ACHN (cell line): ENCODE data around the gene UNC5B.

Experiments used
- DNase-seq: peaks from one replicate; pipeline ENCODE4 v3.0.0-alpha.2; 2015
- in situ Hi-C: cut with HindIII; loops from 2 replicates; pipeline ENCODE4 v1.10.0; 2017; ENCODE audit warnings: low sequenced_read_pairs, low pct_ligation_motif_present, low pct_unique_long_range_greater_than_20kb

The UNC5B gene

DNA sequence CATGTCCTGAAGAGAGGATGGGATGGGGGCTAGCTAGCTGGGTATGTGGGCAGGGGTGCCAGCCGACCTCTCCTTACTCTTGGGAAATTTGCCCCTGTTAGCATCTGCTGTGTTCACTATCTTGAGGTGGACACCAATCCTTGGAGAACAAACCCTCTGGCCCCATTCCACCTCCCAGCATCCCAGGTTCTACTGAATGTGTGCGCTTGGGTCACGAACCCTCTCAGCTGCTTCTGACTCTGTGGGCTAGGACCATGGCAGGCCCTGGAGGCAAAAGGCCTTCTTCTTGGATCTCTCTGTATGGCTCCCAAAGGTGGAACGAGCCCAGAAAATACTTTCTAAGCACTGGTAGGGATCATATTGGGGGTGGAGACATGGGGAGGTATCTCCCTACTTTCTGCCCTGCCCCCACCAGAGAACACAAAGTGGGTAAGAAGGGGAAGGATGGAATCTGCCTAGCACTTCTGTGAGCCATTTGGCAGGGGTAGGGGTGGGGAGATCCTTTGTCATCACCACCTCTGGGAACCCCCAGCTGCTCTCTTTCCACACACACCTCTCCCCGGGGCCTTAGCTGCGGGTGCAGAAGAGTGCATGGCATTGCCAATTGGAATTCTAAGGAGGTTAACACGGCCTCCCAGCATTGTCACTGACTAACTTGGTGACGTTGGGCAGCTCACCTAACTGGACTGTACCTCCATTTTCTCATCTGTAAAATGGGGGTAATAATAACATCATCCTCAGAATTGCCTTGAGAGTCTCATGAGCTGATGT lies 7.7 kb downstream of the UNC5B start:
- in situ Hi-C loops, result no loop called here
- DNase-seq, result no peak

DNA sequence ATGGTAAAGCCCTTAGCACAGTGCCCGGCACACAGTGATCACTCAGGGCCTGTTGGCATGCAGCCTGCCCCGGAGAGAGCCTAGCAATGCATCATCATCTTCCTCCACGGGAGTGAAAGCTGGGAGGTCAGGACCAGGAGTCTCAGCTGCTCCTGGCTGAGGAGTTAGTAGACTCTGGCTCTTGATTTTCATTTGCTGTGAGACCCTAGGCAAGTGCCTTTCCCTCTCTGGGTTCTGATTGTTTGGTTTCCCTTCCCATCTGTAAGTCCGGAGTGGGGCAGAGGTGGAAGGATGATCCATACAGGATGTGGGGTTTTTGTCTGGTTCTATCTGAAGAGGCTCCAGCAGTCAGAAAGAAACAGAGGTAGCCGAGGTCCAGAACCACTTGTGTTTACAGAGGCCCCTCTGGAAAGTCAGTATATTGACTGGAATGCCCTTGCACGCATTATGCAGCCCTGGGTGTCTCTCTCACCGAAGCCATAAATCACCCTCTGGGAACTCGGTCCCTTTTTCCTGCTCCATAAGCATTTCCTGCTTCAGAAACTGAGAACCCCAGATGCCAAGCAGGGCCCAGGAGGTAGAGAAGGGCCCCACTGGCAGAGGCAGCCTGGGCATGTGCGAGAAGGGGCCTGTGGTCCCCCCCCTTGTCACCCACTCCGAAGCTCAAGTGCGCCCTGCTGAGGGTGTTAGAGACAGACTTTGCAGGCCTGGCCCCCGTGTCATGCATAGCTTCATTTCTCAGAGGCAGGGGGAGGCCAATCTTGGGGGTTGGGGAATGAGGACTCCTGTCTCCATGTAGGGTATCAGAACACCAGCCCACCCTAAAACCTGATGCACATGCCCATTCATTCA lies 8.5 kb downstream of the UNC5B start:
- no peak for DNase-seq

DNA sequence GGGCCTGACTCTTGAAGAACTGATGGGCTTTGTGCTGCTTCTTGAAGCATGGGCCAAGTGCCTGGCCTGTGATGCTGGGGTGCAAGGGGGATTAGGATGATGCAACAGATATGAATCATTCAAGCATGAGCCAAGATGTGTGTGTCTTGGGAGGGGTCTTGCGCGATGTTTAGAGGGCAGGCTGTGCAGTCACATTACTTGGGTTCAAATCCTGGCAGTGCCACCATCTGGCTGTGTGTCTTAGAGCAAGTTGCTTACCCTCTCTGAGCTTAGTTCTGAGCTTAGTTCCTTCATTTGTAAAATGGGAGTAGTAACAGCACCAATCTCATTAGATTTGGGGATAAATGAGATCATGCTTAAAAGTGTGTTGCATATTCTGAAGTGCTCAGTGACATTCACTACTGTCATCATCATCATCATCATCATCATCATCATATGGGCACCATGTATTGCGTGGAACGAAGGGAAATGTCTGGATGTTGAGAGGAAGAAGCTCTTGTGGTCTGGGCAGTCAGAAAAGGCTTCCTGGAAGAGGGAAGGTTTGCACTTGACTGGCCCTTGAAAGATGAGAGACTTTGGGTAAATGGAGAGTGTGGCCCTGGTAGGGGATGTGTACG lies 9.3 kb downstream of the UNC5B start:
- in situ Hi-C loops, result no loop called here
- DNase-seq, result no peak

More for the DNA sequence above, 8.5 kb downstream of the UNC5B start:
- in situ Hi-C loops, result no loop called here

DNA sequence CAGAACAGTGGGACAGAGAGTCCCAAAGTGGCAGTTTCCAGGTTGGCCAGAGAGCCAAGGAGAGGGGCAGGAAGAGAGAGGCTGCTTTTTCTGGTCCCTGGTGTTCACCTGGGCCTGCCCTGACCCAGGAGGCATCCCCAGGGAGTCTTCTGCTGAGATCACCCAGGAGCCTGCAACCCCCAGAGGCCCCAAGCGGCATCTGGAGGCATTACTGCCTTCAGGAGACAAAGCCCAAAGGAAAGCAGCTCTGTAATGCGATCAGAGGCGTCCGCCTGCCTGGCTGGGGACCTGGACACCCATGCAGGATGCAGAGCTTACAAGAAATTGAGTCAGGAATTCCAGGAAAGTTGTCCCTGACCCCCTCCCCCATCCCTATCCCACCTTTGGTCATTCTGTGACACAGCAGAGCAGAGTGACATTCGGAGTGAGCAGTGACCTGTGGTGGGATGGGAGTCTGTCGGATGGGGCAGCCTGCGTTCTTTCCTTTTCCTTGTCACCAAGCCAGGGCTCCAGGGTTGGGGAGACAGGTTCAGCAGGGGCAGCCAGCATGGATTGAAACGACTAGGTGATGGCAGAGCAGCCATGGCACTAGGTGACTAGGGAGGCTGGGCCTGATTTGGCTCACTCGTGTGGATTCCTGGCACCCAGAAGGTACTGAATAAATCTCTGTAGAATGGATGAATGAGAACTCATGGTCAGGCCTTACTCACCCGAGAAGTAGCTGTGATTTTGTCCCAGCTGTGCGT lies 10.4 kb downstream of the UNC5B start:
- no peak for DNase-seq
- in situ Hi-C loops, result no loop called here

DNA sequence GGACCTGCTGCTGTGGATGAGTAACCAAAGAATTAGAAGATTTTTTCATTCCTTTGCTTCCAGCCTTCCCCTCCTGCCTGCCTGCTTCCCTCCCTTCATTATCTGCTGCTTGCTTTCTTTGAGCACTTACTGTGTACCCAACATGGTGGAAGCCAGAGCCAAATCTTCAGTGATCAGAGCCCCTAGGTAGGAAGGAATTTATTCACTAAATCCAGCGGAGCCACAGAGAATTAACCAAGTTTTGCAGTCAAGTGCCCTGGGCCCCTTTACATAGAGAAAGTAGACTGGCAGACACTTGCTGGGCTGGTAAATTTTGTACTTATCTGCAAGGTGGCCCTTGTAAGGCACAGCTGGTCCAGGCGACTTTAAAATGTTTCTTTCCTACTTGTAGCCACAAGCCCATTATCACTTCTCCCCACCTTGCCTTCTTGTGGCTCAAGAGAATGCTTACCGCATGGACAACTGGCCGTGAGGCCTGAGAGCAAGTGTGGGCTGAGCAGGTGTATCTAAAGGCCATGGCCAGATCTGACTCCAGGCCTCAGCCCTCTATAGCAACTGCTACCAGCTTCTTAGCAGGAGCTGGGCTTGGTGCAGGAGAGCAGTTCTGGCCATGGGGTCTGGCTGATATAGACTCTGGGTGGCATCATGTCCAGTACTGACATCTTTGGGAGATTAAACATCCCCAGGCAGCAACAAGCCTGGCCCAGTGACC lies 11.1 kb downstream of the UNC5B start:
- DNase-seq, result no peak
- in situ Hi-C loops, result no loop called here

DNA sequence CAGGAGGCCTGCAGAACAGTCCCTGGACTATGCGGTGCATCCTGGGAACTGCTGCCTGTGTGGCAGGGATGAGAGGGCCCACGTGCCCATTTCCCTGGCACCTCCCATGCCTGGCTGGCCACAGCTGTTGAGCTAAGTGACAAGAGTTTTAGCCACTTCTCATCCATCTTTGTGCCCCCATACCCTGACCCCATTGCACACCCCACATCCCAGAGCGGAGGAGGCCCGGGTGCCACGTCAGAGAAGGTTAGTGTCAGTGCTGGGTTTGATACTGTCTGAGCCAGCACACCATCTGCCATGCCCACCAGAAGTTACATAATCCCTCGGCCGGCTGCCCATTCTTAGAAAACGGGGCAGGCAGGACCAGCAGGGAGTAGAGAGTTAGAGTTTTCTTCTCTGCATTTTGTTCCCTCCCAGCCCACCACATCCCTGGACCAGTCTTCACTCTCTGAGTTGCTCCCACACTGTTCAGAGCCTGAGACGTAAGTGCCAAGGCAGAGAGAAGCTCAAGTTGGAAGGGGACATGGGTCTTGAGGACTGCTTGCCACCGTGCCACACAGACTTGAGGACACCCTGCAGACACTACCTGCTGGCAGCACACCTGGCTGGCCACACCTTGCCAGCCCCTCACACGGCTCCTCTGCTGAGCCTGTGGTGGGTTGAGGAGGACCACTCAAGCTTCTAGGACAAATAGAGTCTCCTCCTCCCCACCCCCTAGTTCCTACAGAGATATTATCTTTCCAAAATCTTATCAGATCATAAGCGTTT lies 13.1 kb downstream of the UNC5B start:
- in situ Hi-C loops, result no loop called here
- no peak for DNase-seq

DNA sequence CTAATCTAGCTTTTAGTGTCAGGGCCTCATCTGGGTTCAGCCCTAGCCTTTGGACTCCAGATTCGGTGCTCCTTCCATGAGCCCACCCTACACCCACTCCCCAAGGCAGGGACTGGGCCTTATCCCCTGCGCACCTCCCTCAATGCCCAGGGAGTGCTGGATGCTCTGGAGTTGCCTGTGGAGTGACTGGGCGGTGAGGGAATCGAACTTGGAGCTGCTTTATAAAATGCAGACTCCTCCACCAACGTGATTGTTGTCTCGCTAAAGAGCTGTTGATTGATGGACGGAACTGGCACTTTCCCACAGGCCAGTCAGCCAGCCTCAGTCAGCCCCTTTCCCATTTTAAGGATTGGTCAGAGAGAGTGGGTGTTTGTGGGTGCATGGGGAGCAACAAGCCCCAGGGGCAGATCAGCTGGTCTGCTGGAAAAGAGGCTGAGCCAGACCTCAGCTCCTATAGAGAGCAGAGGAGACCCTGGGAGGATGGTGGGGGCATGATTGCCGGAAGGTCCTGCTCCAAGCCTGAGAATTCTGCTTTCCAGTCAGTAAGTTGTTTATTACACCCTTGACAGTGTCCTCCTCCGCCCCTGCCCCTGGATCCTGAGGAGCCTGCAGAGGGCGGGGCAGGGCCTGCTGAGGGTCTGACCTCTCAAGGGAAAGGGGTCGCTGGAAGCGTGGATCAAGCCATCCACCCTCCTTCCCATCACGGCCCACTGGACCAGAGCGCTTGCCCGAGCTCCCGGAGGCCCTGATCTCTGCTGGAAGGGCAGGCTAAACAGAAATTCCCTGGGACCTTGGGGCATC lies 16.7 kb downstream of the UNC5B start:
- DNase-seq, result no peak
- in situ Hi-C loops, result no loop called here

DNA sequence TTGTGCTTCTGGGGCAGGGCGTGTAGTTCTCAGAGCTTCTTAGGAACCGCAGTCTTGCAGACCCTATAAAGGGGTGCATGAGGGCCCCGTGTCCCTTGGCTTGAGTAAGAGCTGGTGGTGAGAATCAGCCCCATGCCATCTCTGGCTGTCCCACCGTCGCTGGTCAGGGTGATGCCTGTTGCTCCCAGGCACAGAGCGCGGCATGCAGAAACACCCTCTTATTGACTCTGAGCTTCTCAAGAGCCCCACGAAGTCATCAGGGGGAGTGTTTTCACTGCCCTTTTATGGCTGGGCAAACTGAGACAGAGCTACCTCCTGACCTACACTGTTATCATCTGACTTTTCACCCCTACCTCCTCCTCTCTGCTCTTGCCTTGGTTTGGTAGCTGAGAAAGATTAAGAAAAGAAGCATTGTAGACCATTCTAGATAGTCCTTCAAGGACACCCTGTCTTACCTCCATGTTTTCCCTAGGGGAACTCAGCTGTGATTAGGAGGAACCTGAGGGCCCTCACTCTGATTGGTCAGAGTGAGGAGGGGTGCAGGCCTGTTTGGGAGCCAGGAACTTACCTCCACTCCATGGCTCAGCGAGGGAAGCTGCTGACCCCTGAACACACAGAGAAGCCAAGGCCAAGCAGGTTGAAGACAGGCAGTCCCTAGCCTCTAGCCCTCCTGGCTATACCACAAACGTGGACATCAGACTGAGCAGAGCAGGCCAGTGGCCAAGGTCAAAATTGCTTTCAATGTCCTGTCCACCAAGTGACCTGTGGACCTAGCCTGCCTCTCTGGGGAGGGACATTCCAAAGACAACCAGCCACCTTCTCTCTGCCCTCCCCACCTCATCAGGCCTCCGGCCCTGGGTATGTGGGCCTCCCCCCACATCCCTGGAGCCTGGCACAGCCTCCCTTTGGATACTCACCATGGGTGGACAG lies 17.6 kb downstream of the UNC5B start:
- DNase-seq, result no peak
- in situ Hi-C loops, result no loop called here

DNA sequence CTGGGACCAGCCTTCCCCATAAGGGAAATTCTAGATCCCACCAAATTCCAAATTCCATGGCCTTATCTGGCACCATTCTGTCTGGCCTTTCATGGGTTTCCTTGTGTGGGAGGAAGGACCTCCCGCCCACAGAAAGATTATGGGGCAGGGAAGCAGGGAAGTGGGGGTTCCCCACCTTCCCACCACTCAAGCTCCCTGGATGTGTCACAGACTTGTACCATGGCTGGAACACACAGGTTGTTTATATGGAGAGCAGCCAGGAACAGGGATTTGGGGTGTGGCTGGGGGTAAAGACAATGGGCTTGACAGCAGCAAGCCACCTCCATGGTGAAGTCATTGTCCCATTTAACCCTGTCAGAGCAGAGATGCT lies 18.3 kb downstream of the UNC5B start:
- DNase-seq, result no peak
- in situ Hi-C loops, result no loop called here

DNA sequence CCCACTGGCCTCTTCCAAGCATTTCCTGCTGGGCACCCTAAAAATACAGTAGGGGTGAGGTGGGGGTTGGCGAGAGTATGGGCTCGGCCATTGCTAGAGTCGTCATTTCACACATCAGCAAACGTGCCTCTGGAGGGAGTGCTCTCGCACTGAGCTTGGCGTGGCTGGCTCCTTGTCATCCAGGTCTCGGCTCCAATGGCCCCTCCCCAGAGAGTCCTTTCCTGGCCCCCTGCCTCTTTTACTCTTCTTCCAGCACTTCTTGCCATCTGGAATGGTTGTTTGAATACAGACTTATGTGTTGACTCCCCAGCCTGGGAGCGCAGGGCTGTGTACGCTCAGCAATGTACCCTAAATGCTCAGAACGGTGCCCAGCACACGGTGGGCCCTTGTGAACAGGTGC lies 18.8 kb downstream of the UNC5B start:
- in situ Hi-C loops, result no loop called here
- DNase-seq, result no peak

DNA sequence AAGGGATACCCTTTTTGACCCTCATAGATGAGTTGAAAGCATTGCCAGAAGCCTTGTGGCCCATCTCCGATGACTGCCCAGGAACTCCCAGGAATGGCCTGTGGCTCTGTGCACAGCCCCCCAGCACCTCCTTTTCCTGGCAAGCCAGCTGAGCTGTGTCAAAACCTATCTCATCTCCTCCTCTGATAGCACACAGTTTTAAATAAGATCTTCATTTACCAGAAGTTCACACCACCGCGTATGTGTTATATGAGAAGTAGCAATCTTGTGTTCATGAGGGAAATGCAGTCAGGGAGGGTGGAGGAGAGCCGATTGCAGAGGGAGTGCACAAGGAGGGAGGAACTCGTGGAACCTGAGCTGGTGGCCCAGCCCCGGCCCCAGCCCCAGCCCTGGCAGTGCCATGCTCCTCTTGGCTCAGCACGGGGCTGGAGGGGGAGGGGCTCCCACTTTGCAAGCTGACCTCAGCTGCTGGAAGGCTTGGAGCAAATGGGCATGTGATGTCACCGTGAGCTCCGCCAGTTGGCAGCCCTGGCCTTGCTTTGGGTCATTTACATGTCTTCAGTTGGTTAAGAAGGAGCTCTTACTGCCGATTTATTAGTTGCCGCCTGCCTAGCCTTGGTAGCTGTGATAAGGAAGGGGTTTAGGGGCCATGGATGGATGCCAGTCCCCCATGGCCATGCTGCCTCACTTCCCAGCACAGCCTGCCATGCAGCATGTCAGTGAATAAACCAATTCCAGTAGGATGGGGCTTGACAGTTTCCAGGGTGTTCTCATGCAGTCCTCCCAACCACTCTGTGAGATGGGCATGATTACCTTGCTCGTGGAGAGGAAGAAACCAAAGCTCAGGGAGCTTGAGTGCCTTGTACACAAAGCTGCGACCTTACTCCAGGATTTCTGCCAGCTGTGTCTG lies 20.0 kb downstream of the UNC5B start:
- in situ Hi-C loops, result no loop called here
- DNase-seq, result no peak

DNA sequence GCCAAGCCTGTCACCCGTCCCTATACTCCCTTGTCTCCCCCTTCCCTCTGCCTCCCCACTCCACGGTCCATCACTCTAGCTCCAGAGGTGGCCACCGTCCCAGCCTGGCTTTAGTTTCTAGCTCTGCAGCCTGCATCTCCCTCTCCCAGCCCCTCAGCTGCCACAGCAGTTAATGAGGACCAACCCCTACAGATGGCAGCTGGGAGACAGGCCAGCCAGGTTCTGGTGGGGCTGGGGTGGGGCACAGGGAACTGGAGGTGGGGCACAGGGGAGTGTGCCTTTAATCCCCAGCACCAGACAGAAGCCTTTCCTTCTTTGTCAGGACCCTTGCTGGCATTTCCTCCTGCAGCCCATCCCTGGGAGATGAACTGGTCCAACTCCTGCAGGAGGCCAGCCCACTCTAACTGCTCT lies 21.1 kb downstream of the UNC5B start:
- no peak for DNase-seq
- in situ Hi-C loops, result no loop called here

DNA sequence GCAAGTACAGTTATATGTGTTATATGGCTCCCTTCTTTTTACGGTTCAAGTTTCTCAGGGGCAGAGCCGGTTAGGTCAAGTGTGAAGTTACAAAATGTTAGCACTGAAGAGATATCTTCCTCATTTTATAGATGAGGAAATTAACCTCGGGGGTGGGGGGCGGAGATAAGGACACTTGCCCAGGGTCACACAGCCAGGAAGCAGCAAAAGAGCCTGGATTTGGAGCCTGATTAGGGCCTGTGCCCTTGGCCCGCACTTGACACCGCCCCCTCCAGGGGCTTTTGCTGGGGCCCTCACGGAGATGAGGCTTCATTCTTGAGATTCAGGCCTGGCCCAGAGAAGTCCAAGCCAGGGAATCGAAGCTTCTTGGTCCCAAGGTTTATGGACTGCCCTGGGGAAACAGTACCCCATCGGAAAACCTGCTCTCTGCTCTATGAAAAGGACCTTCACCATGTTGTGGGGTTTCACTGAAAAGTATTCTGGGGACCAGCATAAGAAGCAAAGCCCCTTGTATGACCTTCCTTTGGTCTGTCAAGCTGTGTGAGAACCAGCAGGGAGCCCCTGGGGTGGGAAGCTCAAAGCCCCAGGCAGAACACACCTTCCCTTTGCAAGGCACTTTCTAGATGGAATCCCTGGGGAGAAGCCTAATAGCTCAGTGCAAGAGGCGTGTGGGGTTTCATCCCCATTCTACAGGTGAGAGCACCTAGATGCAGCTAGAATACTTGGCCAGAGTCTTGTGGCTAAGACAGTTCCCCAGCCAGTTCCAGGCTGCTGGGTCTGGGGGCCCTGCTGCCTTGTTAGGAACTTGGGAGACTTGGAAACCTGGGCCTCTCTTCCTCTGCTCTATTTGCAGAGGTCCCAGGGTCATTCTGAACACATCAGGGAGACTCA lies 21.9 kb downstream of the UNC5B start:
- in situ Hi-C loops, result no loop called here
- DNase-seq, result no peak

DNA sequence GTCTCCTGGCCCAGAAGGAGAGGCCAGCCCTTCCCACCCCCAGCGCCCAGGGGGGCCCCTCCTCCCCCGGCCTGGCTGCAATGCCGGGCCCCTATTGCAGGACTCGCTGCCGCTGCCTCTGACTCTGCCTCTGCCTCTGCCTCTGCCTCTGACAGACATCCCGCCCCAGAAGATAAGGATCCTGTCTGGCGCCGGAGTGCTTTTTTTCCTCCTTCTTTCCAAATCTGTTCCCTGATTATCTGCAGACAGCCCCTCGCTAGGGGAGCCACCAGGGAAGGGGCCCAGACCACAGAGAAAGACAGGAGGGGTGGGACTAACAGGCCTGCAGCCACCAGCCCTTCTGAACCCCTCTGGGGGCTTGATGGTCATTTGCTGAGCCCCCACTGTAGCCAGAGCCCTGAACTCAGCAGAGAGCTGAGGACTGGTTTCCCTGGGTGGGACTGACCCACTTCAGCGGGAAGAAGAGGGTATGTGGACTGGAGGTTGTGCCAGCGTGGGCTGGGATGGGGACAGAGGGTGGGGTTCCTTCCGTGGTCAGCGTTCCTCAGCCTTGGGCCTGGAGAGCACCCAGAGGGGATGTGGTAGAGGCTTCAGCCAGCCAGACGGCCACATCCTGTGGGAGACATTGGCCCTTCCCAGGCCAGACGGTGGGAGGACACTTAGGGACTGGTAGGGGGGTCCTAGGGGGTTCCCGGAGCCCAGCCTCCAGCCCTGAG lies 22.8 kb downstream of the UNC5B start:
- DNase-seq, result no peak
- in situ Hi-C loops, result no loop called here
